SK-N-DZ (cell line): ENCODE measurements around the gene GRHL3.
A peak's percentile ranks its signal among the peaks of the same experiment; 100 is the strongest.

Source experiments
- DNase-seq: peaks from one replicate; pipeline ENCODE4 v3.0.0-alpha.2; 2015; ENCODE audit warnings: low spot score

GRHL3 gene

DNA sequence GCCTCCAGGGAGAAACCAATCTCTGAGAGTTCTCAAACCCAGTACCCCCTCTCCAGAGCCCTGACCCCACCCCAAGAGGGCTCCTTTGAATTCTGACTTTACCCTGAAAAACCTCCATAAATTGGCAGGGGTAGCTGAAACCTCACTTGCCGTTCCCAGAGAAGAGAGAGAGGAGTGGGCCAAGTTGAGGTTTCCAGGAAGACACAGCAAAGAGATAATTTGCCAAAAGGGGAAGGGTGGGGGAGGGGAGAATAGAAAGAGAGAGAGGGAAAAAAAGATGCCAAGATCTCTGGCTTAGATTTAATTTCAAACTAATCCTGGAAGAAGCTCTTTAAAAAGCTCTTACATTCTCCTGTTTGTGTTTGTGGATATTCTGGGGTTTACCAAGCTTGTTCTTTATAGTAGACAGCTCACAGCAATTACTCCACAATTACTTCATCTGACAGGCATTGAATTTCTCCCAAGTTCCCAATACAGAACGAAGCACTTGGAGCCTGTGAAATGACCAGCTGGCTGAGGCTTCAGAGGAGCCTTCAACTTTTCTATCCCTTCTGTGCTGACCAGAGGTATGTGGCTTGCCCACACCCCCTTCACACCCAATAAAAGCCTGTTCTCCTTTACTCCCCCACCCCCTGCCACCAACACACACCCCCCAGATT, 1.1 kb upstream of the GRHL3 start:
- DNase-seq = no peak

DNA sequence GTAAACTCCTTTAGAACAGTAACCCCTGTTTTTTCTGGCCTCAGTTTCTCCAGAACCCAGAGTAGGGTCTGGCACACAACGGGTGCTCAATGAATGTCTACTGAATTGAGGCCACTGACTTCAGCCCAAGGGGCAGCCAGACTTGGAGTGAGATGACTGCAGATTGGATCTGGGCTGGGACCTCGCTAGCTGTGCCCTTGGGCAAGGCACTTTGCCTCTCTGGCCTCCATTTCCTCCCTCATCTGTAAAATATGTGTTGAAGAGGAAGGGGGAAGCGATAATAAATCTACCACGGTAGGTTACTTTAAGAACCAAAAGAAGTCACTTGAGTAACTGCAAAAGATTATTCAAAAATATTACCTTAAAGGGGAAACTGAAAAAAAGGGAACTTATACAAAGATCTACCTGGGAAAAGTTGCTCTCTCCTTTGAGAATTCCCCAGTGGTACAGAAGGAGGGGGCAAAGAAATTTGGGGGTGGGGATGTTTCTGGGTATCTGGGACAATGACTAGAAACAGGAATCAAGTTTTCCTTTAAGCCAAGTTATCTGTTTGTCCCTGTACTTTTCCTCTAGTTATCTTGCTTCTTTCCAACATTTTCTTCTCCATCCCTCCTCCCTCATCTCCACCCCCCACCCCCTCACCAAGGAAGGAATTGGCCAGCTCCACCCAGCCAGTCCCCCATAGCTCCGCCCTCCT, 394 bp upstream of the GRHL3 start:
- no peak for DNase-seq

DNA sequence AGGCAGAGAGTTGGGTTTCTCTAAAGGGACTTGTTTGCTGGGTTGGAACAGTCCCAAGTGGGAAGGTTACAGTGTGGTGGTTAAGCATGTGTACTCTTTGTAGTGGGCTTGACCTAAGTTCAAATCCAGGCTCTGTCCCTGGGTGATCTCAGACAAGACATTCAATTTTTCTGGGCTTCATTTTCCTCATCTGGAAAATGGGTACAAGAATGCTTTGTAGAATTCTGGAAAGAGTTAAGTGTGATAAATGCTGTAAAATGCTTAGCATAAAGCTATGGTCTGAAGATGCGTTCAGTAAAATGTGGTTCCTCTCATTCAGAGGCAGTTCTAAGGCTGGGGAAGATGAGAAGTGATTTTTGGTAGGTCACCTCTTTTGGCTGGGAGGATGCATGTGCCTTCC, 805 bp downstream of the GRHL3 start:
- DNase-seq = no peak

DNA sequence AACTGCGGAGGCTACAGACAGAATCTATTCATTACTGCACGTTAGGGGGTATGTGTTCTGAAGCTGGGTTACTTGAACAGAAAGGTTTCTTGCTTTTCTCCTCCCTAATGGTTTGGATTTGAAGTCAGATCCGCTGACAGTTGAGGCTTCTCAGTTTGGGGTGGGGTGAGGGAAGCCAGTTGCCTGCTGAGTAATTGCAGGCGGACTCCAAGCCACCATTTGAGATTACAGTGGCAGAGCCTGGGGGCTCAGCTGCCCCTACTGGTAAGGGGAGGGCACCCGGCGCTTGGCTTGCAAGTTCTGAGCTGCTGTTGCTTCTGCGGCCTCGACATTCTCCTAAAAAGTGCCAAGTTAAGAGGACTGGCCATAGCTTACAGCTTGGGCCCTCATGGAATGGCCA, 2.0 kb downstream of the GRHL3 start:
- no peak for DNase-seq

DNA sequence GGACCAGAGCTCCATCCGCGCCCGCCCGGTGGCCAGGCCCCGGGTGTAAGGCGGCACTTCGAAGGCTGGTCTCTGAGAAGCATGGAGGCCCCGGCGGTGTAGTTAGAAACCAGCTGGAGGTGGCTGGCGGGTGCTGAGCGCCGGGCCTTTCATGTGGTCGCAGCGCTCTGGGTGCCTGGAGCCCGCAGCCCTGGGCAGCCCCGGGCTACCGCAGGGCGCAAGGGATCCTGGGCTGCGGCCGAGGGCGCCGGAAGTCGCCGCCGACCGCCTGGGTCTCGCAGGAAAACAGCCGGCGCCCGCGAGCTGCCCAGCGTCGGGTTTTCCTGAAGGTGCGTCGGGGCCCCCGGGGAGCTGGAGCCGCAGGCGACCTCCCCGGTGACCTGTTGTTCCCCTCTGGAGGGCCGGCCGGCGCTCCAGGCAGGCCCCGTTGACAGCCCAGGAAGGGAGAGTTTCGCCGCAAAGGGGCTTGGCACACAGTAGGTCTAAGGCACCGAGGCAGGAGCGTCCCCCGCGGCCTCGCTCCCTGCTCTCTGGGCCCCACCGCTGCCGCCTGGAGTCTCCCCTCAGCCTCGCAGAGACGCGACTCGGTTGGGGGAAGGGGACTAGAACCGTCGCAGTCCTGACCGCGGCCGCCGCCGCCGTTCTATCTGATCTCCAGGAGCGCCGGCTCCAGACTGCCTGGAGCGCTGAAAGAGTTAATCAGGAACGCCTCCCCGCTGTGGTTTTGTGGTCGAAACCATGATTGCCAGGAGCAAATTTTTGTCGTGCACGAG, 2.7 kb downstream of the GRHL3 start:
- peak; percentile 18 for DNase-seq

DNA sequence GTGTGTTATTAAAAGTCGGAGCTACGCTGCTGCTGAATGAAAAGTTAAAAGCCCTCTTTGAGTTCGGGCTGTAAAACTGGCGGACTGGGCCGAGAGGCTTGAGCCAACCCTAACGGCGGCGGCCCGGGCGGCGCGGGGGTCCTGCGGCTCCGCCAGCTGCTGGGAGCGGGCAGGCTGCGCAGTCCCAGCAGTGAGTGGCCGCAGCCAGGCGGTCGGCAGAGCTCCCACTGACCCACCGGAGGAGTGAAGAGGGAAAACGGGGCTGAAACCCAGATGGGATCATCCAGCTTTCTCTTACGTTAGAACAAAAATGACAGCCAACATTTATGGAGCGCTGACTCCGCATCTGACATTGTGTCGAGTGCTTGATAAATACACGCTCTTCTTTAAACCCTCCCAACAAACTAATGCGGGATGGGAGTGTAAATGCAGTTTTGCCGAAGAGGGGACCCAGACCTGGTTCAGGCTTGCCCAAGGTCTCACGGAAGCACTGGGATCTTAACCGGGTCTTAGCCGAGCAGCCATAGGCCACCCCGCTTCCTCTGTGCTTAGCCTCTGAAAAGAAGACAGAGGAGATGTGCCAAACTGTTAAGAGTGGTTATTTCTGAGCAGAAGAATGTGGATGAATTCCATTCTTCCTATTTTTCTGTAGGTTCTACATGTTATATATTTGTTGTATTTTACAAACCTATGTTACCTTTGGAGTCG, 3.5 kb downstream of the GRHL3 start:
- no peak for DNase-seq

DNA sequence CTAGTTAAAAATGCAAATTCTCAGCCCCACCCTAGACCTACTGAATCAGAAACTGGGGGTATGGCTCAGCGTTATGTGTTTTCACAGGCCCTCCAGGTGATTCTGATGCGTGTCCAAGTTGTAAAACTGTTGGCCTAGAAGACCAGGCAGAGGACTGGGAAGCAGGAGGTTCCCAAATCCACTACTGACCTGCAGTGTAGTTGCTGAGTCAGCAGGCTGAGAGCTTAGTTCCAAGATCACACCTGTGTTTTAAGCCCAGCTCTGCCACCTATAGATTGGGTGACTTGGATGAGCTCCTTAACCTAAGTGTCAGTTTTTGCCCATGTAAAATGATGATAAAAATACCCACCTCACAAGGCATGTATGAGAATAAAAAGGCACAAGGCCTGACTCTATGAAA, 4.1 kb downstream of the GRHL3 start:
- no peak for DNase-seq

DNA sequence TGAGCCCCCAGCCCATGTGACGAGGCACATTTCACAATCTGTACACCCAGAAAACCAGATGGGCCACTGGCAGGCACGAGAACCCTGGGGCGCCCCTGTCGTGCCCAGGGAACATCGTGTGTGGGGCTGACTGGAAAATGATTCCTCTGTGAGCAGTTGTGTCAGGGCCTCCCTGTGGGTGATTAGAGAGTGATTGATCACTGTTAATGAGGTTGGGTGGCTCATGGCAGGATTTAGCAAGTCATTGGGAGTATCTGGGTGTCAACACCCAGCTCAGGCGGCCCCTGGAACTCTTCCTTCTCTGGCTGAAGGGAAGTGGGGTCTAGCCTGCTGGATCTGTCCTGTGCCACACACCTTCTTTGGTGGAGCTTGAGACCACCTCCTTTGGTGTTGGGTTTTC, 5.7 kb downstream of the GRHL3 start:
- DNase-seq = no peak

DNA sequence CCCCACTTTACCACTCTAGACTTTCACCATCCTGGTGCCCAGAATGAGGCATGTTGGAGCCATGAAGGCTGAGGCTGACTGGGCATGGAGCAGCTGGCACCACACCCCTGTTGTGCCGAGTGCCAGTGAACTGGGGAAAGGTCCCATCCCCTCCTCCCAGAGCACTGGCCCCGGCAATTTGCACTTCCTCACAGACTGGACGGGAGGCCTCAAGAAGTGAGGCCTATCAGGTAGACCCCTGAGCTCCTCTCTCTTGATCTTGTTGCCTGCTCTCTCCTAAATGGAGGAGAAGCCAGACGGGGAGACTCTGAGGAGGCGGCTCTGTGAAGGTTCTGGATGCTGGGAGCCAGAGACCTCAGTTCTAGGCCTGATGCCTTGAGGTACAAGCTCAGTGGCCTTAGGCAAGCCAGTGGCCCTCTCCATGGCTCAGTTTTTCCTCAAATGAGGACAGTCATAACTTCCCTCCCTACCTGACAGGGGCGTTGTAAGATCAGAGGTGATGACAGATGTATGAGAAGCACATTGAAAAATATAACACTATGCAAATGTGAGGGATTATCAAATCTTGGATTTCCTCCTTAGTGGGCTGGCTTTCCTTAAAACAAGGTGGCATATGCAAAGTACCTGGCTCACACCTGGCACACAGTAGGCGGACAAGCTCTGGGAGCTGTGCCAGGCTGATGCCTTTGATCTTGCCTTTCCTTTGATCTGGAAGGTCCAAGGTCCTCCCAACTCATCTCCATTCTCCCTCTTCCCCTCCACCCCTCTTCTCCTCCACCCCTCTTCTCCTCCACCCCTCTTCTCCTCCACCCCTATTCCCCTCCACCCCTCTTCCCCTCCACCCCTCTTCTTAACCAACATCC, 6.7 kb downstream of the GRHL3 start:
- no peak for DNase-seq

DNA sequence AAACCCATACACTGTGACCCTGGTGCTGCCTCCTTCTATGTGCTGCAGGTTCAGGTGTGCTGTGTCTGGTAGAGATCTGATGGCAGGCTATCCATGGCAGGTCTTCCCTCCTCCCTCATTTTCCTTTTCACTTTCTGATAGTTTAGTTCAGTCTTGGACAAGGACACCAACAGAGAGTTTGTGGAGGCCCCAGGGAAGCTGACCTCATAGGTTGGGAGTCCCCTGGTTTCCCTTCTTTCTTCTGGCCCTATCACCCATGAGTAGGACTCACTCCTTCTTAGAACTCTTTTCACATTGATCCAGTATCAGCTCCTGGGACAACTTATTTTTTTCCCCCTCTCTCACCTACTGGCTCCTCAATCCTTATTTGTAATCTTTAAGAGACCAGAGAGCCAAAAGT, 8.3 kb downstream of the GRHL3 start:
- no peak for DNase-seq

DNA sequence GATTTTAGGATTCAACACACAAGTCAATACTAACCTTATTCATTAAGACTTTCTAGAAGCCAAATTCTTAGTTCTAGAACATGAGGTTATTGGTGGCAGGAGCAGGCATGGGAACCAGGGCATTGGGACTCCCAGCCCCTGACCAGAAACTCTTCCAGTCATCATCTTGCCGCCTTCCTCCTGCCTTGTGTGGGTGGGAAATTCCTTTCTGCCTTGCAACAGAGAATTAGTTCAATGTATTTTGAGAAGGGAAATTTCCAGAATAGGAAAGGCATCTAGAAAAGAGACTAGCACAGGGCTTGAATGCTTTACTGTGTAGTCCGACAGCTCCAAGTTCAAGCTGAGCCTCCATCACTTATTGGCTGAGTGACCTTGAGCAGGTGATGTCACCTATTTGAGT, 8.7 kb downstream of the GRHL3 start:
- no peak for DNase-seq

DNA sequence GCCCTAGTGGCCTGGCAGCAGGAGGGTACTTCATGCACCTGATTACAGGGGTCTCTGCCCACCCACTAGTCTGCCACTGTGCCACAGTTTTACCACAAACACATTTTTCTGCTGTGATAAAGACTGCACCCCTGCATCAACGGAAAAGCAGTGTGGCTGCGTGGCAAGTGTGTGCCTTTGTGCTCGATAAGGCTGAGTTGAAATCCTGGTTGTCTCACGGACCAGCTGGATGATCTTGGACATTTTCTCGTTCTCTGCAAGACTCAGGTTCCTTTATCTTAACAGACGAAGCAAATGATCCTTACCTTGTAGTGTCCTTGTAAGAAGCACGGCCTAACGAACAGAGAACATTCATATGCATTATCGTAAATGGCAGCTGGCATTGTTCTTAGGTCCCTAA, 10.2 kb downstream of the GRHL3 start:
- no peak for DNase-seq

DNA sequence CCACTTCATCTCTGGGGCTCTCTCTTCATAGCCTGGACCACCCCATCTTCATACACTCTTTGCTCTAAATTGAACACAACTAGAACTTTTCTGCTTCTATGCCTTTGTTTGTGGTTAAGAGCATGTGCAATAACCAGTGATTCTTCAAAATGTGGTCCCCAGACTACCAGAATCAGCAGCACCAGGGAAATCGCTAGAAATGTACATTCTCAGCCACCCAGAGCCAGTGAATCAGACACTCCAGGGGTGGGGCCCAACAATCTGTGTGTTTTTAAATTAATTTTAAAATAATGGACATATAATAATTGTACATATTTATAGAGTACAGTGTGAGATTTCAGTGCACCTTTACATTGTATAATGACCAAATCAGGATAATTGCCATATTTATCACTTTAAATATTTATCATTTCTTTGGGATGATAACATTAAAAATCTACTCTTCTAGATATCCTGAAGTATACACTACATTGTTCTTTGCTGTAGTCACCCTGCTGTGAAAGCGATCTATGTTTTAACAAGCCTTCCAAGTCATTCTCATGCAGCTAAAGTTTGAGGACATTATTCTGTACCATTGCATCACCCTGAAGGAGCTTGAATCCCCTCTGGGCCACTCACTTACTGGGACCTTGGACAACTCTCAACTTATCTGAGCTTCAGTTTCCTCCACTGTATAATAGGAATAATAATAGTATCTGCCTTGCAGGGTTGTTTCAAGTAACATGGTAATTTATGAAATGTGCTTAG, 10.8 kb downstream of the GRHL3 start:
- DNase-seq = no peak

DNA sequence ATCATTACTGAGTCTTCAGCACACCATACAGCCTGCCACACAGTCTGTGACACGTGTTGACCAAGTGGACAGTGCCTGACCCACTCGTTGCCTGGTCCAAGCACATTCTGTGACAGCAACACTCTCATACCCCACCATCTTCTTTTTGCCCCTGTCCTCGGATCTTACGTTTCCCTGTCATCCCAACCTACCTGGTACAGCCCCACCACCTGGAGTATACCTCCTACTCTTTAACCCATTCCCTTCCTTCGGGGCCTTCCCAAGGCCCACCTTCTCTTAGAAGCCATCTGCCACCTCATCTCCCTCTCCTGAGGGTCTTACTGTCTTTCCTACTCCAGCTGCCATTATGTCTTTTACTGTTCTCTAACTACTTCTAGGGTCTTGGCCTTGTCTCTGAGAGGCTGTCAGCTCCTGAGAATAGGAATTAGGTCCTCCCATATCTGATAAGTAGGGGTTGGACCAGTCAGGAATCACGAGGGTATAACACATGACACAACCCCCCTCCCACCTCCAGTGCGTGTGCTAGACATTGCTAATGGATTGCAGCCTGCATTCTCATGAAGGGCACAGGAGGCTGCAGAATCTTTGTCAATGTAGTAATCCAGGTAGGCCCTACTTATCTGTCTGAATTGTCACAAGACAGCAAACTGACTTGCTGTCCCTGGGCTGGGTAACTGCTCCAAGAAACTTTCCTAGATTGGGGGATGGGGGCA, 13.0 kb downstream of the GRHL3 start:
- no peak for DNase-seq

DNA sequence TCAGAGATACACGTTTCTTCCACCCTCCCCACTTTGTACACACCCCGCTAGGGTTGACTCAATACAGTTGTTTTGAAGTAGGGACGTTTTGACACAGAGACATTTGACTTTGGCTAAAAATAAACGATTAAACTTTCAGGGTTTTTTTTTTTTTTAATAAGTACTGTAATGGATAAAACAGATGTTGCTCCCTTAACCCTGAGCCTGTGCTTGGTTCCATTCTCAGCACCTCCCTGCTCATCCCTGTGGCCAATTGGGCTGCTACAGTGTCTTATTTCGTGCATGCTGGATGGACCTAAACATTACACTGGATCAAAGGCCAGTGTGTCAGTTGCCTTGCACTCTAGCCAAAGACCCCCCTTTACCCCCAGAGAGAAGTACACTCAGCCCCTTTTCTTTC, 16.9 kb downstream of the GRHL3 start:
- DNase-seq = no peak

DNA sequence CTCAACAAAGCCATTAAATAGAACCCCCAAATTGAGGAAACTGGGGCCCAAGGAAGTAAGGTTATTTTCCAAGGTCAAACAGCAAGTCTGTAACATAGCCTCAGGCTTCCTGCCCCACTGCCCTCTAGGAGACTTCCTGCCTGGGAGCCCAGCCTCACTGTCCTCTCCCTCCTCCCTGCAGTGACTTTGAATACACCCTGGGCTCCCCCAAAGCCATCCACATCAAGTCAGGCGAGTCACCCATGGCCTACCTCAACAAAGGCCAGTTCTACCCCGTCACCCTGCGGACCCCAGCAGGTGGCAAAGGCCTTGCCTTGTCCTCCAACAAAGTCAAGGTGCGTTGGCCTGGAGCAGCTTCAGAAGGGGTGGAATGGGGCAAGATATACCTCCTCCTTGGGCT, 18.3 kb downstream of the GRHL3 start:
- DNase-seq = no peak

DNA sequence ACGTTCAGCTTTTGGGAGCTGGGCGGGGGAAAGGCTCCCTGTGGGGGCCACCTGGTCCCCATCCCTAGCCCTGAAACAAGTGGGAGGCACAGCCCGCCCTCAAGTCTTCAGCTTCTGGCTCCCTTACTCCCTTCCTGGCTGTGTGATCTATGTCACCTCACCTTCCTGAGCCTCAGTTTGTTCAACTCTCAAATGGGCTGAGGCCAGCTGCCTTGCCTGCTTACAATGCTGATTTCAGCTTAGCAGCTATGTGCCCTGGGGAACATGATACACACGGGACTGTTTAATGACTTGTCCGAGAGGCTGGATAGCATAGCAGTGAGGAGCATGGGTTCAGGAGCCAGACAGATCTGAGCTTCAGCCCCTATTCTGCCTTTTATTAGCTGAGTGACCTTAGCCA, 19.3 kb downstream of the GRHL3 start:
- no peak for DNase-seq

DNA sequence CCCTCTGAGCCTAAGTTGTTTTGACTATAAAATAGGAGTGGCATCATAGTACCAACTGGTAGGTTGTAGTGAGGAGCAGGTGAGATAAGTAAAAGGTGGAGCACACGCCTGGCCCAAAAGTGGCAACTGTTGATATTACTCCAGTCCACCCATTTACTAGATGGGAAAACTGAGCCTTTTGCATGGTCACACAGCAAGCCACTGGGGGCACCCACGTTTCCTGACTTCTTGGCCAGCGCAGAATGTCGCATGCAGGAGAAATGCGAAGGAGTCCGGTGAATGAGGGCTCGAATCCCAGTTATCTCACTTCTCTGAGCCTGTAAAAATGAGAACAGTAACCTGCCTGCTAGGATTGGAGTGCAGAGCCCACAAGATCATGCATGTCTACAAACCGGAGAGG, 20.8 kb downstream of the GRHL3 start:
- DNase-seq = no peak

DNA sequence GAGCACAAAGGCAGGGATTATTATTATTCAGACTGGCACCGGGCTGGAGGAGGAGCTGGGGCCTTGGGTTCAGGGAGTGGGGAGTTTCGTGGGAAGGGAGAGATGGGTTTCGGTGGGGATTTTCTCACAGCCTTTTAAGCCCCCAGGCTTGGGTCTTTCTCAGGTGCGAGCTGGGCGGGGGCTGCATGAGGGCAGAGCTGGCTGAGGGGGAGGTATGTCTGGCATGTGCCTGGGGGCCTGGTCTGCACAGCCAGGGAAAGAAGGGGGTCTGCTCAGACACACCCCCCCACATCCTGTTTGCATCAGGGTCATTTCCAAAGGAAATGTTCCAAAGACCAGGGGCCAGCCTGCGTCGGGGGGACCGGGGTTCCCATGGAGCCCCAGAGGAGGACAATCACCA, 21.6 kb downstream of the GRHL3 start:
- DNase-seq = no peak

DNA sequence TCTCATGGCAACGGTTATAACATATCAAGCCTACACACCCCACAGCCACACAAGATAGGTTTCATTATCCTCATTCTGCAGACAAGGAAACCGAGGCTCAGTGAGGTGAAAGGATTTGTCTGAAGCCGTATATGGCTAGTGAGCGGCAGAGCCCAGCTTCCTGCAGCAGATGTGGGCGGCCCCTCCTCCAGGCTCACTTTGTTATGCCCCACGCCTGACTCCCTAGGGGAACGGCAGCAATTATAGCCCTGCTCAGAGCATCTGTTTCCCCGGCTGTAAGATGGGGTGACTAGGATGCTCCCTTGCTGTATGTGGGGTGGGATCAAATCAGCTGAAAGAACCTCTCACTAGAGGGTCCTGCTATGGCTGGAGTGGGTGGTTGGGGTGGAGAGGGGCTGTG, 22.1 kb downstream of the GRHL3 start:
- peak; percentile 31 for DNase-seq
